ENCODE data around the gene HIPK1. TPM values are rescaled to one million over a fixed set of nuclear protein-coding genes. Genes with fewer than 3 reads are reported as not detected.

The HIPK1 gene
- total RNA-seq (2021; fragmentation: NEBNext Ultra II Directional; extraction: Animal tissue kit (Norgen Biotek cat#: 25700)), result 10 to 100 TPM; 34.6 to 49.1 (median 38.7) TPM
- long read RNA-seq, partial matches to known transcripts, result 2 of 7 reads
- long read RNA-seq, other reads (novel, unspliced or antisense), result 5 of 7 reads

DNA sequence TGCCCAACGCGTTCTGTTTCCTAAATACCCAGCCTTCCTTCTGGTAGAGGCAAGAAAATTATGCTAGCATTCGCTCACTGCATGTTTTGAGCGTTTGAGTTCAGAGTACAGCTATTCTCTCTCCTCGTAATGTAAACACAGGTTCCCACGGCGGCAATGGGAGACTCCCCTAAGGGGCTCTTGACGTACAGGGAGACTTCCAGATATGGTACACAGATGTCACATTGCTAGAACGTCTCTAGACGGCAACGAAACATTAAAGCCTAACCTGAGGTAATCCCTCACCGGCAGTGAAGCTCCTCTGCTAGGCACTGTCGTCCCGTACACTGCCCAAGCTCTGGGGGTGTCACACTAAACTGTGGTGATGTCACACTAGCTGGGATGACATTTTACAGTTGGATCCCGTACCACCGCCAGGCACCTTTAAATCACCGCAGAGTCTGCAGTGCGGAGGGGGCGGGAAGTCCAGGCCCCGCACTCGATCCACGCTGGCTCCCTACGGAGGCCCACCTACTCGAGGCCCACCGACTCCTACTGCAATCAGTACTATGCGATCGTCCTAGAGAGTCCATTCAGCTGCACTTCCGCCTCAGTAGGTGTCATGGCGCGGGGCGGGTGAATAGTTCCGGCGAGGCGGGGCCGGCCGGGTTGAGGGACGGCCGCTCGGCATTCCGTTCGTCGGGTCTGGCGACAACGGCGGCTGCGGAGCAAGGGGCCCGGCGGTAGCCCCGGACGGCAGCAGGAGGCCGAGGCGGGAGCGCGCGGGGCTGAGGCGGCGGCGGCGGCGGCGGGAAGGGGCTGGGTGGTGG lies at the start of gene HIPK1:
HIPK1 (plus strand) TSS at position 384 of the 809 bp plus-strand sequence.
- Mint-ChIP-seq H3K27me3 (ENCODE audit: insufficient read depth) (peaks cover 17% of the 10 kb centered on the region), H3K4me3 (peak within 1 kb of the TSS; percentile 99), H3K27ac (peak within 1 kb of the TSS; percentile 100), H3K36me3 (ENCODE audit: low read depth) (peaks cover 10% of the 10 kb centered on the region; the same call in 1 of the 2 replicates), H3K9me3 (no peaks in the 10 kb centered on the region), H3K4me1 (ENCODE audit: low read depth) (peaks cover 54% of the 10 kb centered on the region)
- peak; percentile 84 for DNase-seq
- TF ChIP-seq, protein P1, sequence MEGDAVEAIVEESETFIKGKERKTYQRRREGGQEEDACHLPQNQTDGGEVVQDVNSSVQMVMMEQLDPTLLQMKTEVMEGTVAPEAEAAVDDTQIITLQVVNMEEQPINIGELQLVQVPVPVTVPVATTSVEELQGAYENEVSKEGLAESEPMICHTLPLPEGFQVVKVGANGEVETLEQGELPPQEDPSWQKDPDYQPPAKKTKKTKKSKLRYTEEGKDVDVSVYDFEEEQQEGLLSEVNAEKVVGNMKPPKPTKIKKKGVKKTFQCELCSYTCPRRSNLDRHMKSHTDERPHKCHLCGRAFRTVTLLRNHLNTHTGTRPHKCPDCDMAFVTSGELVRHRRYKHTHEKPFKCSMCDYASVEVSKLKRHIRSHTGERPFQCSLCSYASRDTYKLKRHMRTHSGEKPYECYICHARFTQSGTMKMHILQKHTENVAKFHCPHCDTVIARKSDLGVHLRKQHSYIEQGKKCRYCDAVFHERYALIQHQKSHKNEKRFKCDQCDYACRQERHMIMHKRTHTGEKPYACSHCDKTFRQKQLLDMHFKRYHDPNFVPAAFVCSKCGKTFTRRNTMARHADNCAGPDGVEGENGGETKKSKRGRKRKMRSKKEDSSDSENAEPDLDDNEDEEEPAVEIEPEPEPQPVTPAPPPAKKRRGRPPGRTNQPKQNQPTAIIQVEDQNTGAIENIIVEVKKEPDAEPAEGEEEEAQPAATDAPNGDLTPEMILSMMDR (IDR thresholded peaks at IDR 0.05), result no peak

DNA sequence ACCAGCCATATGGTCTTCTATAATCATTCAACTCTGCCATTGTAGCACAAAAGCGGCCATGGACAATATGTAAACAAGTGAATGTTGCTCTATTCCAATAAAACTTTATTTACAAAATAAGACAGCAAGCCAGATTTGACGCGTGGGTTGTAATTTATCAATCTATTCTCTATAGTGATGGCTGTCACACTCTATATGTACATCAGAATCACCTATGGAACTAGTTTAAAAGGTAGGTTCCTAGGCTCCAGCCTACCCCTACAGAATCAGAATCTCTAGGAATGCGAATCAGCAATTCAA lies 49.4 kb upstream of the HIPK1 start:
- H3K4me3 Mint-ChIP-seq, result no peak overlapping the region
- H3K4me1 Mint-ChIP-seq (ENCODE audit: low read depth), result peaks cover 1% of the 10 kb centered on the region; the same call in 1 of the 2 replicates
- DNase-seq, result no peak
- no peaks in the 10 kb centered on the region for H3K9me3 Mint-ChIP-seq
- no peaks in the 10 kb centered on the region for H3K27me3 Mint-ChIP-seq (ENCODE audit: insufficient read depth)
- no peaks in the 10 kb centered on the region for H3K36me3 Mint-ChIP-seq (ENCODE audit: low read depth)
- TF ChIP-seq, protein P1 (IDR thresholded peaks at IDR 0.05), result no peak
- H3K27ac Mint-ChIP-seq, result no peak overlapping the region

DNA sequence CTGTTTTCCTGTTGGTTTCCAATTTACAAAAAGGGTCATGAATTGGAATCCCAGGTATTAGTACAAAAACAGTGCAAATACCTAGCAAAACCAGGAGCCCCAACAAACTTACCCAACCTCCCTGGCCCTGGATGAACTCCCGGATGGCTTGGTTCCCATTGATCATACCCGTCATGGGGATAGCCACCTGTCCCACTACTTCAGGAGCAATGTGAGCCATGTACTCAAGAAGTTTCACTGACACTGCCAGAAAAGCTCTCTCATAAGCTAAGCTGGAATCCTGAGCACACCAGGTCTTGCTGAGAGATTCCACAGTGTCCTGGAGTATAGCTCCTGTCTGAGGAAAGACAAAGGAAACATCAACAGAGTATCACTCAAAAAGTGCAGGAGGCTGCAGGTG lies 47.5 kb upstream of the HIPK1 start:
- Mint-ChIP-seq H3K4me1 (ENCODE audit: low read depth) (no peaks in the 10 kb centered on the region), H3K36me3 (ENCODE audit: low read depth) (no peaks in the 10 kb centered on the region), H3K9me3 (no peaks in the 10 kb centered on the region)

DNA sequence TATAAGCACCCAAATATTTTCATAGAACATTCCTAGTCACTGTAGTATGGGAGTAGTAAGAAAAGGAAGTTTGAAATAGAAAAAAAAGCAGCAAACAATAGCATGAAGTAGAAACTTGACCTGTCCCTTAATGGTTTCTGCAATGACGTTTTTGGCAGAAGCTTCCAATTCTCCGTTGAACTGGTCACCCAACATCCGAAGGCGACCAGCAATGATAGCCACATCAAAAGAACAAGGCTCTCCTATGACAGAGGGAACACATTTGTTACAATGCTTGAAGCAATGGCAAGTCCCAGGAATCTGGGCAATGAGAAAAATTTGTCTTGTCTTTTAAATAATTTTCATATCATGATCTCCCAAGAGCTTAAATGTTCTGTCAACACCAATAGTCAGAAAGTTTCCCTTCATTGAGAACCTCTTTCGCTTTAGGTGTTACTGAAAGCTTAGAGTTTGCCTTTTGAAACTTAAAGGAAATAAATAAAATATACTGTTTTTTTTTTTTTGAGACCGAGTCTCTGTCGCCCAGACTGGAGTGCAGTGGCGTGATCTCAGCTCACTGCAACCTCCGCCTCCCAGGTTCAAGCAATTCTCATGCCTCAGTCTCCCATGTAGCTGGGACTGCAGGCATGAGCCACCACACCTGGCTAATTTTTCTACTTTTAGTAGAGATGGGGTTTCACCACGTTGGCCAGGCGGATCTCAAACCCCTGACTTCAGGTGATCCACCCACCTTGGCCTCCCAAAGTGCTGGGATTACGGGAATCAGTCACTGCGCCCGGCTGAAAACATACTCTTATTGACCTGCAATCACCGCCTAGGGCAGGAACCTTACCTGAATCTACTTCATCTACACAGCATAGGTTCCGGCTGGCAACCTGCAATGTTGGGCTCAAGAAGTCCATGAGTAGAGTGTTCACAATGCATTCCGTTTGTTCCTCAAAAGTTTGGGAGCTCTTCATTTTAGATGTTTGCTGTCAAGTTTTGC lies 42.4 kb upstream of the HIPK1 start:
- DNase-seq, result no peak
- TF ChIP-seq, protein P1 (IDR thresholded peaks at IDR 0.05), result no peak
- Mint-ChIP-seq H3K9me3 (no peaks in the 10 kb centered on the region), H3K4me1 (ENCODE audit: low read depth) (peaks cover 6% of the 10 kb centered on the region; the same call in 1 of the 2 replicates), H3K27me3 (ENCODE audit: insufficient read depth) (no peaks in the 10 kb centered on the region), H3K4me3 (no peak overlapping the region), H3K36me3 (ENCODE audit: low read depth) (no peaks in the 10 kb centered on the region), H3K27ac (no peak overlapping the region)

More for the DNA sequence above, 47.5 kb upstream of the HIPK1 start:
- H3K27ac Mint-ChIP-seq, result no peak overlapping the region
- H3K4me3 Mint-ChIP-seq, result no peak overlapping the region
- no peaks in the 10 kb centered on the region for H3K27me3 Mint-ChIP-seq (ENCODE audit: insufficient read depth)
- TF ChIP-seq, protein P1 (IDR thresholded peaks at IDR 0.05), result no peak
- DNase-seq, result no peak

DNA sequence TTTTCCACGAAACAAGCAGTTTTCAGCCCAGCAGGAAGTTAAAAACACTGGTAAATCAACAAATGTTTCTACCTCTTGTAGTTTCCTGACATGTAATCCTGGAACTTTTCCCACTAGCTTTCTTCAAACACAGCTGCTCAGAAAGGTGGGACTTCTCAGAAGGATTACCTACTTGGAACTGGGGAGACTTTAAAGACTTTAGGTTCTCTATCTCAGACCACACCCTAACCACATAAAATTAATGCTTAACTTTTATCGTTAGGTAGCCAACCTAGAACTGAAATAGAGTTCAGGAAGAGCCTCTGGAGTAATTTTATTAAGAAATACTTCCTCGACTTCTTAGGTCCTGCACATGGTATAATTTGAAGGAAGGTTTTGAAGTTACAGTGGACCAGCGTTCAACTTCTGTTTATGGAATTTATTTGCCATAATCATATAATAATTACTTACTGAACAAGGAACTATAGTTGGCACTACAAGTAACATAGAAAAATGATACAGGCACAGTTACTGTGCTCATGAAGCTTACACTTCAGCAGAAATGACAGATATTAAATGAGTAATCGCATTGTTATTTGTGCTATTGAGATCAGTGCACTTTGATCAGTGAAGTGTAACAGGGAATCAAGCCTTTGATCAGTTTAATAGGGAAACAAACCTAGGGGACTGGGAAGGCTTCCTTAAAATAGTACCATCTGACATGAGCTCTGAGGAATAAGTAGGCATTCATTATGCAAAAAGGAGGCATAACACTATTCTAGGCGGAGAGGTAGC lies 41.5 kb upstream of the HIPK1 start, which contains the start of gene BCL2L15:
BCL2L15 (minus strand) TSS at position 180 of the 774 bp plus-strand sequence. CDS start 206 bp downstream, outside the sequence.
- H3K27me3 Mint-ChIP-seq (ENCODE audit: insufficient read depth), result no peaks in the 10 kb centered on the region
- peaks cover 6% of the 10 kb centered on the region; the same call in 1 of the 2 replicates for H3K4me1 Mint-ChIP-seq (ENCODE audit: low read depth)
- H3K36me3 Mint-ChIP-seq (ENCODE audit: low read depth), result no peaks in the 10 kb centered on the region
- no peak within 1 kb of the TSS for H3K4me3 Mint-ChIP-seq
- TF ChIP-seq, protein P1 (IDR thresholded peaks at IDR 0.05), result no peak
- no peak for DNase-seq
- H3K27ac Mint-ChIP-seq, result no peak within 1 kb of the TSS
- H3K9me3 Mint-ChIP-seq, result no peaks in the 10 kb centered on the region
